GM12865 (cell line): ENCODE measurements around the gene METTL15.
"Not testable (repeated sequence)": the region's sequence is repeated elsewhere in the genome, so short reads cannot be mapped to it uniquely, and the experiment has no call there.

Experiments used
- DNase-seq: peaks from one replicate; pipeline ENCODE4 v3.0.0; 2010; ENCODE audit warnings: low read depth
- H3K4me3 ChIP-seq: 2 replicates; pipeline ENCODE4 v1.5.1; 2011; ENCODE audit warnings: mild to moderate bottlenecking, low read depth, low read length, control low read depth
- TF ChIP-seq, protein P1 (sequence below): IDR thresholded peaks from 2 replicates; pipeline ENCODE4 v1.5.1; 2011; ENCODE audit warnings: low read length, control low read depth, low read depth, inconsistent platforms; ENCODE audit not compliant: insufficient read depth; ENCODE audit errors: missing control alignments

METTL15 gene

GRCh38 chr11:28315440-28315839, 207.3 kb downstream of the METTL15 start:
- TF ChIP-seq, protein P1, sequence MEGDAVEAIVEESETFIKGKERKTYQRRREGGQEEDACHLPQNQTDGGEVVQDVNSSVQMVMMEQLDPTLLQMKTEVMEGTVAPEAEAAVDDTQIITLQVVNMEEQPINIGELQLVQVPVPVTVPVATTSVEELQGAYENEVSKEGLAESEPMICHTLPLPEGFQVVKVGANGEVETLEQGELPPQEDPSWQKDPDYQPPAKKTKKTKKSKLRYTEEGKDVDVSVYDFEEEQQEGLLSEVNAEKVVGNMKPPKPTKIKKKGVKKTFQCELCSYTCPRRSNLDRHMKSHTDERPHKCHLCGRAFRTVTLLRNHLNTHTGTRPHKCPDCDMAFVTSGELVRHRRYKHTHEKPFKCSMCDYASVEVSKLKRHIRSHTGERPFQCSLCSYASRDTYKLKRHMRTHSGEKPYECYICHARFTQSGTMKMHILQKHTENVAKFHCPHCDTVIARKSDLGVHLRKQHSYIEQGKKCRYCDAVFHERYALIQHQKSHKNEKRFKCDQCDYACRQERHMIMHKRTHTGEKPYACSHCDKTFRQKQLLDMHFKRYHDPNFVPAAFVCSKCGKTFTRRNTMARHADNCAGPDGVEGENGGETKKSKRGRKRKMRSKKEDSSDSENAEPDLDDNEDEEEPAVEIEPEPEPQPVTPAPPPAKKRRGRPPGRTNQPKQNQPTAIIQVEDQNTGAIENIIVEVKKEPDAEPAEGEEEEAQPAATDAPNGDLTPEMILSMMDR = no peak
- no peak overlapping the region for H3K4me3 ChIP-seq
- no peak for DNase-seq

DNA sequence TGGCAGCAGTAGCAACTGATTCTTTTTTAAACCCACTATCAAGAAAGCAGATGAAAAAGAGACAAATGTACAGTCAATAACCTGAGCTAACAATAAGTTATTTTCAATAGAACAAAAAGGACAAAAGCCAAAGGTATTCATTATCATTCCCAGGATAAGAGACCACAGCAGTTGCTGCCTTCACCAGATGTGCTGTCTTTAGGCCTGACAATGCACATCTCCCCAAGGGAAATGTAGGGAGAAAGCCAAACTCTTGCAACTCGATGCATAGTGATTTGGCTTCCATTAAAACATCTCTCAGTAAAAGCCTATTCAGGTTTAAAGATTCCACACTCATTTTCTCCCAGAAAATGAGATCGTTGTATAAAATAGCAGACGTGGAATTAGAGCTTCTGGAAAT, 210.7 kb downstream of the METTL15 start:
- TF ChIP-seq, protein P1 = no peak
- DNase-seq = no peak
- no peak overlapping the region for H3K4me3 ChIP-seq

GRCh38 chr11:28323621-28324020, 215.4 kb downstream of the METTL15 start:
- no peak for DNase-seq
- TF ChIP-seq, protein P1 = no peak

DNA sequence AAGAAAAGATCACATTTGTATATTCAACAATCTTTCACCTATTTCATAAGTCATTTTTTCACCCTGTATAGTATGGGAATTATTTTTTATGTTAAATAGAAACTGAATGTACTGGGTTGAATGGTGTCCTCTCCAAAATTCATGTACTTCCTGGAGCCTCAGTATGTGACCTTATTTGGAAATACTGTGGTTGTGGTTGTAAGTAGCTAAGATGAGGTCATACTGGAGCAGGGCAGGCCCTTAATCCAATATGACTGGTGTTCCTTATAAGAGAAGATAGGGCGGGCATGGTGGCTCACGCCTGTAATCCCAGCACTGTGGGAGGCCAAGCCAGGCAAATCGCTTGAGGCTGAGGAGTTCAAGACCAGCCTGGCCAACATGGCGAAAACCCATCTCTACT, 224.2 kb downstream of the METTL15 start:
- H3K4me3 ChIP-seq, DNase-seq: not testable (repeated sequence)

More at GRCh38 chr11:28323621-28324020, 215.4 kb downstream of the METTL15 start:
- no peak overlapping the region for H3K4me3 ChIP-seq

GRCh38 chr11:28337701-28338100, 229.5 kb downstream of the METTL15 start:
- TF ChIP-seq, protein P1 = no peak
- DNase-seq = no peak
- H3K4me3 ChIP-seq = no peak overlapping the region

DNA sequence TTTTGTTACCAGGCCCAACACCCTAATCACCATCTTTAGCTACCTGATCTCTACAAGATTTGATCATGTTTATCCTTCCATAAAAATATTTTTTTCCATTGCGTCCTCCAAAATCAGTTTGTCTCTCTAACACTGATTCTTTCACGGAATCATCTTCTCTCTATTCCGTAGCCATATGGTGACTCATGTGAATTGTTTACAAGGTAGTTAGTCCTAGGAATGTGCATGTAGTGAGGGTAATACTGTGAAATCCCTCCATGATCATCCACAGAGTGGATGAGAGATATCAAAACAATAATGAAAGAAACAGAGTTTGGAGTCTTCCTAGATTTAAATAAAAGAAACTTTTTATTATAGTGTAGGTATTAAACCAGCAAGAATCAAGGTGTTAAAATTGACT, 230.2 kb downstream of the METTL15 start:
- TF ChIP-seq, protein P1 = no peak
- no peak for DNase-seq
- H3K4me3 ChIP-seq = no peak overlapping the region

GRCh38 chr11:28339488-28339887, 231.3 kb downstream of the METTL15 start:
- TF ChIP-seq, protein P1 = no peak
- no peak overlapping the region for H3K4me3 ChIP-seq
- DNase-seq = no peak
